ENCODE data around the gene SPDEF. TPM values are rescaled to one million over a fixed set of nuclear protein-coding genes. Genes with fewer than 3 reads are reported as not detected.

The SPDEF gene
- 0.11 TPM in 1 of 2 replicates, not detected in the other for total RNA-seq

DNA sequence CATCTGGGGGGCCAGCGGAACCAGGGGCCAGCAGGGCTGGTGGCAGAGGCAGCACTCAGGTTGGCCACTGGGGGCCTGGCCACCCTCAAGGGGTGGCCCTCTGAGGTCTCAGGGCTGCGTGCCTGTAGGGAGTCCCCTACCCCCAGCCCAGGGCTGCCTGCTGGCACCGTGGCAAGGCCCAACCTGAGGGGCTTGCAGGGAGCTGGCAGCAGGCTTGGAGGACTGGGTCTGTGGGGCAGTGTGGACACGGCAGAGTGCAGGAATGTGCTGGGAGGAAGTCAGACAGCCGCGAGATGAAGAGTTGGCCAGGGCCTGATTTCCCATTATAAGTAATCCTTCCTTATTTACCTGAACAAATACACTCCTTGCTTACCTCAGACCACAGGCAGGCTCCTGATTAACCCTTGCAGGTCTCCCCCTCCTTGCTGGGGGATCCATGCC, at the start of gene SPDEF:
Gene SPDEF (minus strand): TSS at position 299 of the 441 bp plus-strand sequence. CDS start 11,874 bp downstream, outside the sequence.
- Mint-ChIP-seq H3K4me1 (peaks cover 4% of the 10 kb centered on the region), H3K27ac (no peak within 1 kb of the TSS)
- CTCF ChIA-PET = no interaction called here

DNA sequence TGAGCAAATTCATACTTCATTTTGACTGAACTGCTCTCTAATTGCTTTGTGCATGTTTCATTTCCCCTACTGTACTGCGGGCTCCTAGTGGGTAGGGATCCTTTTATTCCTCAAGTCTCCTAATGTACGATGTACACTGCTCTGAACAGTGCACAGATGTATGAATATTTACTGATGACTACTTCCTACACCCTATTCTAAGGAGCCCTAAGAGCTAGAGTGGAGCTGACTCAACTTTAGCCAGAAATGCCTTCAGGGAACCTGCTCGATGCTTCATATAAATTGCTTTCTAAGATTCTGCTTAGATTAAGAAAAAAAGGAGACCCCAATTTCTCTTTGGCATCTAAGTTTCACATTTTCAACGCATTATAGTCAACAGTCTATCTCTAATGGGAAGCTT, 47.6 kb upstream of the SPDEF start:
- H3K4me3 Mint-ChIP-seq = no peak overlapping the region
- H3K27me3 Mint-ChIP-seq = no peaks in the 10 kb centered on the region
- ATAC-seq (ENCODE audit: low read depth) (no peak), DNase-seq (no peak)
- ChIA-PET CTCF (interaction anchor here (1.5 kb wide), 1 partner anchor 144 kb away, joined by 5 read pairs; no protein-coding TSS in a partner anchor), POLR2A (no interaction called here)
- intact Hi-C loops (cut with micrococcal nuclease) = no loop called here
- peaks cover 13% of the 10 kb centered on the region for H3K4me1 Mint-ChIP-seq
- TF ChIP-seq, protein P1, sequence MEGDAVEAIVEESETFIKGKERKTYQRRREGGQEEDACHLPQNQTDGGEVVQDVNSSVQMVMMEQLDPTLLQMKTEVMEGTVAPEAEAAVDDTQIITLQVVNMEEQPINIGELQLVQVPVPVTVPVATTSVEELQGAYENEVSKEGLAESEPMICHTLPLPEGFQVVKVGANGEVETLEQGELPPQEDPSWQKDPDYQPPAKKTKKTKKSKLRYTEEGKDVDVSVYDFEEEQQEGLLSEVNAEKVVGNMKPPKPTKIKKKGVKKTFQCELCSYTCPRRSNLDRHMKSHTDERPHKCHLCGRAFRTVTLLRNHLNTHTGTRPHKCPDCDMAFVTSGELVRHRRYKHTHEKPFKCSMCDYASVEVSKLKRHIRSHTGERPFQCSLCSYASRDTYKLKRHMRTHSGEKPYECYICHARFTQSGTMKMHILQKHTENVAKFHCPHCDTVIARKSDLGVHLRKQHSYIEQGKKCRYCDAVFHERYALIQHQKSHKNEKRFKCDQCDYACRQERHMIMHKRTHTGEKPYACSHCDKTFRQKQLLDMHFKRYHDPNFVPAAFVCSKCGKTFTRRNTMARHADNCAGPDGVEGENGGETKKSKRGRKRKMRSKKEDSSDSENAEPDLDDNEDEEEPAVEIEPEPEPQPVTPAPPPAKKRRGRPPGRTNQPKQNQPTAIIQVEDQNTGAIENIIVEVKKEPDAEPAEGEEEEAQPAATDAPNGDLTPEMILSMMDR (IDR thresholded peaks at IDR 0.05) = no peak
- no peaks in the 10 kb centered on the region for H3K9me3 Mint-ChIP-seq
- H3K27ac Mint-ChIP-seq = no peak overlapping the region
- peaks cover 77% of the 10 kb centered on the region for H3K36me3 Mint-ChIP-seq (ENCODE audit: low read depth)

More for the DNA sequence above, at the start of gene SPDEF:
- Mint-ChIP-seq H3K4me3 (no peak within 1 kb of the TSS), H3K36me3 (ENCODE audit: low read depth) (no peaks in the 10 kb centered on the region), H3K9me3 (no peaks in the 10 kb centered on the region), H3K27me3 (no peaks in the 10 kb centered on the region)
- intact Hi-C loops (cut with micrococcal nuclease) = no loop called here
- POLR2A ChIA-PET = interaction anchor here (0.9 kb wide), 1 partner anchor 119 kb away, joined by 3 read pairs; no protein-coding TSS in a partner anchor
- ATAC-seq (ENCODE audit: low read depth) (no peak), DNase-seq (no peak)
- TF ChIP-seq, protein P1 (IDR thresholded peaks at IDR 0.05) = no peak

DNA sequence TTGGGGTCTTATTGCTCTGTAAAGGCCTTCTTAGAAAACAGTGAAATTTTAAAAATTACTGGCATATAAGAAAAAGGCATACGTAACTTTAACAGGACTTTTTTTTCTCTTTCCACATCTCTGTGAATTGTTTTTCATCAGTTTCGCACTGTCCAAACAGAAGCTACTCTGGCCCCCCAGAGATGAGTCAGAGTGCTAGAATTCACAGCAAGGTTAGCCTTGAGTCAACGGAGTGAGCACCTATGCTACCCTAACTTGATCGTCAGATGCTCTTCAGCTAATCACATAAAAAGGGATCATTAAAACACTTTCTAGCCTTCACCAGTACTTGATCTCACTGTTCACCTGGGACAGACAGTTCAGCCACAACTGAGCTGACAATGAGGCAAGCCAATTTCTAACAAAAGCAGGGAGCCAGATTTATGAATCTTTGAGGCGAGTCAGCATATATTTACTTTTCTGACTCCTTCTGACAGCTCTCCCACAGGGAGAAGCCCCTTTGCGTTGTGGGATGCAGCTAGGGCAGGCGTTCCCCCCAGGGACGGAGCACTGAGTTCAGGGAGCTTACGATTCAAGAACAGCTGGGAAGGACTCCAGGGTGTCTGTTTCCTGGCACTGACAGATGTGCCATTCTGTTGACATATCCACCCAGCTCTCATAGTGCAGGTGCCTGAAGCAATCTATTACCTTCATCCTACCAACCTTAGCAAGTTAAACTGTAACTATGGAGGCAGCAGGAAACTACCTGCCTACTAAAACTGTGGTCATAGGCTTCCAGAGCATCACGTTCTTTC, 46.4 kb upstream of the SPDEF start:
- H3K27me3 Mint-ChIP-seq = no peaks in the 10 kb centered on the region
- peaks cover 25% of the 10 kb centered on the region for H3K4me1 Mint-ChIP-seq
- peaks cover 82% of the 10 kb centered on the region for H3K36me3 Mint-ChIP-seq (ENCODE audit: low read depth)
- H3K27ac Mint-ChIP-seq = no peak overlapping the region
- ChIA-PET CTCF (no interaction called here), POLR2A (interaction anchor here (0.7 to 1.1 kb wide), 2 partner anchors 11 to 350 kb away, joined by 3 to 4 read pairs; no protein-coding TSS in a partner anchor)
- no peaks in the 10 kb centered on the region for H3K9me3 Mint-ChIP-seq
- H3K4me3 Mint-ChIP-seq = no peak overlapping the region
- TF ChIP-seq, protein P1 (IDR thresholded peaks at IDR 0.05) = no peak
- intact Hi-C loops (cut with micrococcal nuclease) = no loop called here
- DNase-seq (no peak), ATAC-seq (ENCODE audit: low read depth) (no peak)

DNA sequence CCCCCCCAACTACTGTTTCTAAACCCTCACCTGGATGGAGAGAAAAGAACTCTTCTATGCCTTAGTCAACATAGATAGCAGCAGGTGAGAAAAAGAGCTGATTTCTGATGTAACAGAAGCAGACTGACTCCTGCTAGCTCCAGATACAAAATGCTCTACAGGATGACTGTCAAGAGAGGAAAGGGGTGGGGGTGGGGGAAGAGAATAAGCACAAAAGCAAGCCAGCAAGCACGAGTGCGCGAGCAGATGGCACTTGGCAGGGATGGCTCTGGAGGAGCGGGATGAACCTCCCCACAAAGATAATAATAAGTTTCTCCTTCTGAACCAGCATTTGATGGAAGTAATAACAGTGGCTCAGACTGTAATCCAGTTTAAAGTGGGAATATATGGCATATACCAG, 45.6 kb upstream of the SPDEF start:
- peaks cover 80% of the 10 kb centered on the region for H3K36me3 Mint-ChIP-seq (ENCODE audit: low read depth)
- no peak overlapping the region for H3K27ac Mint-ChIP-seq
- ATAC-seq (ENCODE audit: low read depth) = no peak
- DNase-seq = no peak
- TF ChIP-seq, protein P1 (IDR thresholded peaks at IDR 0.05) = no peak
- no peaks in the 10 kb centered on the region for H3K9me3 Mint-ChIP-seq
- ChIA-PET POLR2A (interaction anchor here (0.7 kb wide), 1 partner anchor 351 kb away, joined by 3 read pairs; no protein-coding TSS in a partner anchor), CTCF (no interaction called here)
- H3K27me3 Mint-ChIP-seq = no peaks in the 10 kb centered on the region
- intact Hi-C loops (cut with micrococcal nuclease) = no loop called here
- no peak overlapping the region for H3K4me3 Mint-ChIP-seq
- H3K4me1 Mint-ChIP-seq = peaks cover 32% of the 10 kb centered on the region

DNA sequence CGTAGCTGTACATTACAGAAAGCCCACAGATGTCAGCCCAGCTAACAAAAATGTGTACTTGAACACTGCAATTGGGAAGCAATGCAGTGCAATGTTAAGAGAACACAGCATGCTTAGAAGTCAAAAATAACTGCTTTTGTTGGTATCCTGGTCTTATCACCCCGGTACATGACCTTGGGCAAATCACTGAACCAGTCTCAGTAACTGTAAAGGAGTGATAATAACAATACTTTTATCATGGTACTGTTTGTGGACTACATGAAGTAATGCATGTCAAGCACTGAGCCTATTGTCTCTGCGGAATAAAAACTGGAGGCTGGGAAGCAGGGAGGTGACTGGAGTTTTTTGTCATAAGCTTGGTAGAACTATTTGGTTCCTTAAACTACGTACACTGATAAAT, 44.7 kb upstream of the SPDEF start:
- CTCF ChIA-PET = no interaction called here
- Mint-ChIP-seq H3K4me1 (peaks cover 33% of the 10 kb centered on the region), H3K27me3 (no peaks in the 10 kb centered on the region), H3K9me3 (no peaks in the 10 kb centered on the region), H3K27ac (no peak overlapping the region), H3K36me3 (ENCODE audit: low read depth) (peaks cover 75% of the 10 kb centered on the region), H3K4me3 (no peak overlapping the region)
- intact Hi-C loops (cut with micrococcal nuclease) = no loop called here
- ATAC-seq (ENCODE audit: low read depth) (no peak), DNase-seq (no peak)
- POLR2A ChIA-PET = no interaction called here
- TF ChIP-seq, protein P1 (IDR thresholded peaks at IDR 0.05) = no peak

Measured in activated B cell treated with CpG ODN at 0.5 μM for 24 hours (primary cell).